Measurements from ENCODE around the gene SLC8A1.

The SLC8A1 gene

DNA sequence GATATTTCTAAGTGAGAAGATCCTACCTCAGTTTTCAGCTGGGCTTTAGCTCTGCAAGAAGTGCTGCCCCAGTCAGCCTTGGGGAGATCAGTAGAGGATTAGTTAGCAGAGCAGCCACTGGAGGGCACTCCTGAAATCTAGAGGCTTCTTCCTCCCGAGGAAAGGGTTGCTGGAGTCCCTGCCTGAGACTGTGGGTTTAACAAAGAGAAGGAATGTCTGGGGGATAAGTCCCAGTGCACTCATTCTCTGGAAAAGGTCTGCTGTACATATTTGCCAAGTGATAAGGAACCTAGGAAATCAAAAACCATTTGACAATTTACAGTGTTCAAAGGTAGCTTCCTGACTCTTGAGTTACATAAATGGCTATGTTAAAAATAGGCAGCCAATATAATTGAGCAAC lies 207.2 kb downstream of the SLC8A1 start:
- H3K9me3 ChIP-seq = no peaks in the 10 kb centered on the region
- no peaks in the 10 kb centered on the region for H3K27me3 ChIP-seq
- no peaks in the 10 kb centered on the region for H3K36me3 ChIP-seq
- peak; percentile 54 to 57 for TF ChIP-seq CTCF (IDR thresholded peaks at IDR 0.05)
- H3K27ac ChIP-seq = peak overlapping the region; percentile 29 to 48
- peaks cover 0 to 30% (median 23%) of the 10 kb centered on the region in 4 donors for H3K4me1 ChIP-seq
- intact Hi-C loops (cut with DNase I; ENCODE audit: low total_unique reads) = loop anchor here (5.0 kb wide), 1 partner anchor 38 kb away; no protein-coding TSS in a partner anchor
- H3K4me3 ChIP-seq = no peak overlapping the region
- DNase-seq = peak; percentile 59 to 82

- Histone ChIP-seq H3K4me3 (no peak overlapping the region), H3K27me3 (no peaks in the 10 kb centered on the region), H3K36me3 (no peaks in the 10 kb centered on the region), H3K27ac (peak overlapping the region; percentile 29 to 48), H3K9me3 (no peaks in the 10 kb centered on the region), H3K4me1 (peaks cover 0 to 34% (median 25%) of the 10 kb centered on the region in 4 donors)
- intact Hi-C loops (cut with DNase I; ENCODE audit: low total_unique reads) = loop anchor here (5.0 kb wide), 1 partner anchor 38 kb away; no protein-coding TSS in a partner anchor
- no peak for TF ChIP-seq CTCF (IDR thresholded peaks at IDR 0.05)
- DNase-seq = no peak
Observed at GRCh38 chr2:40244251-40244650, 207.6 kb downstream of the SLC8A1 start.

DNA sequence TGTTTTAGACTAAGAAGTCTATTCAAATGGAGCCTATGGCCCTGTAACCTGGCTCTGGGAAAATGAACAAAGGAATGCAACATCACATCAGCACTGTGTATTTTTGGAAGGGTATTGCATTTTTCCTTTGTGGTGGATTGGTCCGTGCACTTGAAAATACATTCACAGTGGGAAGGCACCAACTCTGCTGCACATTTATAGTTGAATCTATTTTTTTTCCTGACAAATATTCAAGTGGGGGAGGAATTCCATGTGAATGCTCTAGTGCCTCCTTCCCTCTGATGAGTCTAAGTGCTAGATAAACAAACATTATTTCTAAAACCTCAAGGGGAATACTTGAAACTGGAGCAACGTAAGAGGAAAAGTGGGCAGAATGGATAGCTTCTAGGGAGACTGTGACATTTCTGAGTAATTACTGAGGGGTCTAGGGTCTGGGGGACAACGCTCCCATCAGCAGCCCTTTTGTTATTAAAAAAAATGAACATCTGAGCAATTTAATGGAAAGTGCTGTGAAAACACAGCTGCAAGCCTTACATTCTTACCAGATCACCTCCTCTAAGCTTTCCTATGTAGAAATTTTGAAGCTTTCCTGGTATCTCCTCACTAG lies 208.2 kb downstream of the SLC8A1 start:
- intact Hi-C loops (cut with DNase I; ENCODE audit: low total_unique reads) = loop anchor here (5.0 kb wide), 1 partner anchor 39 kb away; no protein-coding TSS in a partner anchor
- Histone ChIP-seq H3K4me3 (no peak overlapping the region), H3K27me3 (no peaks in the 10 kb centered on the region), H3K9me3 (no peaks in the 10 kb centered on the region), H3K27ac (peak overlapping the region; percentile 29 to 48), H3K4me1 (peaks cover 0 to 36% (median 25%) of the 10 kb centered on the region in 4 donors), H3K36me3 (no peaks in the 10 kb centered on the region)
- no peak for DNase-seq
- TF ChIP-seq CTCF (IDR thresholded peaks at IDR 0.05) = no peak

DNA sequence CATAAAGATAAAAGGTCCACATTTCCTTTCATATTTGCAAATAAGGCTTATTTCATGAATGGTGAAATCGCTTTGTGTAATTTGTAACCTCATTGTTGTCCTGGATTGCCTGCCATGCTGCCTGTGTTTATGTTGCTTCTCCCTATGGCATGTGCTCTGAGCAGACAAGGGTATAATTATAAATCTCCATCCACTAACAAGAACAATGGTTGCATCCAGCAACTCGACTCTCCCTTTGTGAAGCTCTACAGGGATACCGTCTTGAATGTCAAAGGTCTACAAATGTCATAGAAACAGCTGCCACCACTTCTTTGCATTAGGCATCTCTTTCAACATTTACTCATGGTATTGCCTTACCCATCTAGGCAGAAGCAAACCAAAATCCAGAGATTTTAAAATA lies 209.6 kb downstream of the SLC8A1 start:
- Histone ChIP-seq H3K27ac (no peak overlapping the region), H3K9me3 (no peaks in the 10 kb centered on the region), H3K36me3 (no peaks in the 10 kb centered on the region), H3K4me3 (no peak overlapping the region), H3K27me3 (no peaks in the 10 kb centered on the region), H3K4me1 (peaks cover 0 to 36% (median 25%) of the 10 kb centered on the region in 4 donors)
- DNase-seq = no peak
- intact Hi-C loops (cut with DNase I; ENCODE audit: low total_unique reads) = loop anchor here (5.0 kb wide), 1 partner anchor 40 kb away; no protein-coding TSS in a partner anchor
- no peak for TF ChIP-seq CTCF (IDR thresholded peaks at IDR 0.05)

DNA sequence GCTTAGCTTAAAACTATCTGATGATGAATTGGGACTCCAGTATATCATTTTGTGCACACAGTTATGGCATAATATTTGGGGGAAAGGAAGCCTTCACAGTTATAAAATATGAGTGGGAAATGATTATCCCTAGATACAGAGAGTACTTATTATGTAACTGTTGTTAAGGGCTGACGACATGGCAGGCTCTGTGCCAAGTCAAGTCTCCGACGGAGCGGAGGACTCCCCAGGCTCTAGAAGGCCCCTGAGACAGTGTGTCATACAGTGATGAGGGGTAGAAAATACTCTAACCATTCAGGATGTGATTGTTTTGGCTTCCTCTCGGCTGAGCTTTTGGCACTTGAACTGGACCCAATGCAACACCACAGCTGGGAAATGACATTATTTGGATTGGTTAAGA lies 211.8 kb downstream of the SLC8A1 start:
- H3K9me3 ChIP-seq = no peaks in the 10 kb centered on the region
- H3K27me3 ChIP-seq = no peaks in the 10 kb centered on the region
- H3K27ac ChIP-seq = peak overlapping the region; percentile 51 to 64
- H3K36me3 ChIP-seq = no peaks in the 10 kb centered on the region
- DNase-seq = peak; percentile 81 to 93
- TF ChIP-seq CTCF (IDR thresholded peaks at IDR 0.05) = no peak
- no peak overlapping the region for H3K4me3 ChIP-seq
- intact Hi-C loops (cut with DNase I; ENCODE audit: low total_unique reads) = loop anchor here (5.0 kb wide), 1 partner anchor 42 kb away; no protein-coding TSS in a partner anchor
- H3K4me1 ChIP-seq = peaks cover 0 to 36% (median 25%) of the 10 kb centered on the region in 4 donors
